Coronary artery (tissue), 2 donors: ENCODE measurements around the gene KCNQ1.

Experiments
- DNase-seq: peaks from one replicate; pipeline ENCODE4 v3.0.0-alpha.2; 2017; ENCODE audit warnings: low spot score
- H3K27ac ChIP-seq, 2 donors: fragments of 200-600 bp; sonication (generic); one replicate each; pipeline ENCODE4 v1.5.1; 2016 to 2019
- H3K4me3 ChIP-seq: fragments of 200-600 bp; sonication (generic); 2 replicates; pipeline ENCODE4 v1.5.1; 2016; ENCODE audit warnings: mild to moderate bottlenecking, moderate library complexity
- CTCF ChIP-seq: fragments of 200-600 bp; sonication (generic); IDR thresholded peaks from one replicate; pipeline ENCODE4 v1.5.1; 2019; ENCODE audit warnings: antibody characterized with exemption

Gene KCNQ1

GRCh38 chr11:2516276-2517015, 71.6 kb downstream of the KCNQ1 start:
- Histone ChIP-seq H3K27ac (no peak overlapping the region), H3K4me3 (no peak overlapping the region)
- DNase-seq = peak; percentile 64
- no peak for TF ChIP-seq CTCF

- no peak for TF ChIP-seq CTCF
- Histone ChIP-seq H3K27ac (no peak overlapping the region), H3K4me3 (no peak overlapping the region)
- DNase-seq = peak; percentile 57
Observed at GRCh38 chr11:2517016-2517385, 72.2 kb downstream of the KCNQ1 start.

GRCh38 chr11:2517386-2518064, 72.7 kb downstream of the KCNQ1 start:
- no peak for TF ChIP-seq CTCF

GRCh38 chr11:2518111-2518982, 73.5 kb downstream of the KCNQ1 start:
- no peak for DNase-seq
- TF ChIP-seq CTCF = no peak
- no peak overlapping the region for H3K4me3 ChIP-seq
- no peak overlapping the region for H3K27ac ChIP-seq

More at GRCh38 chr11:2517386-2518064, 72.7 kb downstream of the KCNQ1 start:
- no peak overlapping the region for H3K27ac ChIP-seq
- no peak overlapping the region for H3K4me3 ChIP-seq
- DNase-seq = peak; percentile 67

GRCh38 chr11:2518983-2519340, 74.2 kb downstream of the KCNQ1 start:
- TF ChIP-seq CTCF = no peak
- peak; percentile 62 for DNase-seq
- H3K27ac ChIP-seq = no peak overlapping the region
- no peak overlapping the region for H3K4me3 ChIP-seq

GRCh38 chr11:2519517-2519861, 74.7 kb downstream of the KCNQ1 start:
- no peak for DNase-seq
- H3K4me3 ChIP-seq = no peak overlapping the region
- H3K27ac ChIP-seq = no peak overlapping the region
- no peak for TF ChIP-seq CTCF
